Airway epithelial cell (primary cell): ENCODE data around the gene GPR75. TPM values are rescaled to one million over a fixed set of nuclear protein-coding genes. Genes with fewer than 3 reads are reported as not detected.

Source experiments
- total RNA-seq: library from RNA; depleted of rRNA; stranded (reverse); fragments of >200 nt; gene quantifications from 2 replicates; pipeline ENCODE4 v1.2.3, GENCODE V29; 2015

Gene GPR75
- 0.05 and 0.78 TPM in 2 replicates for total RNA-seq

GRCh38 chr2:53859206-53860181 lies at the start of gene GPR75:
Gene GPR75 (minus strand): TSS chr2:53859967. CDS start chr2:53854756, 5,211 bp downstream.

Other genes starting within 250 kb of the GPR75 start
- 10.6 and 13.3 TPM in 2 replicates for gene CHAC2, start 92.2 kb downstream of the GPR75 start, total RNA-seq
- gene ASB3, start 73.0 kb downstream of the GPR75 start, total RNA-seq = 10.6 and 12.5 TPM in 2 replicates
- gene ERLEC1, start 72.9 kb downstream of the GPR75 start, total RNA-seq = 43.3 and 48.6 TPM in 2 replicates
- gene PSME4, start 111.0 kb upstream of the GPR75 start, total RNA-seq = 27.7 and 44.3 TPM in 2 replicates